ENCODE measurements around the gene FTH1.

DNA sequence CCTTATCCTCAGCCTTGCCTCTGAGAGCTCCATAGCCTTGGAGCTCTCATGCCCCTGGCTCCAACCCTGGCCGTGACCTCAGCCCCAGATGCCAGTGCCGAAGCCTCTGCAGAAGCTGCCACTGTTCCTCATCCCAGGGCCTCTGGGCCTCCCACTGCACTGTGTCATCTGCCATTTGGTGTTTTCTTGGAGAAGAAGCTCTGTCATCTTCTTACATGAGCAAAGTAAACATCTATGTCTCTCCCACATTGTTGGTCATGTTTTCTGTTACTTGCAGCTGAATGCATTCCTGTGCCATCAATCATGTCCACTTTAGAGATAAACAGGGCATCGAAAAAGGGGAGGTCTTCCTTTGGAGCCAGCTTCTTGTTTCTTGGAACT is 45.0 kb upstream of the FTH1 start:
- TF ChIP-seq, protein P1, sequence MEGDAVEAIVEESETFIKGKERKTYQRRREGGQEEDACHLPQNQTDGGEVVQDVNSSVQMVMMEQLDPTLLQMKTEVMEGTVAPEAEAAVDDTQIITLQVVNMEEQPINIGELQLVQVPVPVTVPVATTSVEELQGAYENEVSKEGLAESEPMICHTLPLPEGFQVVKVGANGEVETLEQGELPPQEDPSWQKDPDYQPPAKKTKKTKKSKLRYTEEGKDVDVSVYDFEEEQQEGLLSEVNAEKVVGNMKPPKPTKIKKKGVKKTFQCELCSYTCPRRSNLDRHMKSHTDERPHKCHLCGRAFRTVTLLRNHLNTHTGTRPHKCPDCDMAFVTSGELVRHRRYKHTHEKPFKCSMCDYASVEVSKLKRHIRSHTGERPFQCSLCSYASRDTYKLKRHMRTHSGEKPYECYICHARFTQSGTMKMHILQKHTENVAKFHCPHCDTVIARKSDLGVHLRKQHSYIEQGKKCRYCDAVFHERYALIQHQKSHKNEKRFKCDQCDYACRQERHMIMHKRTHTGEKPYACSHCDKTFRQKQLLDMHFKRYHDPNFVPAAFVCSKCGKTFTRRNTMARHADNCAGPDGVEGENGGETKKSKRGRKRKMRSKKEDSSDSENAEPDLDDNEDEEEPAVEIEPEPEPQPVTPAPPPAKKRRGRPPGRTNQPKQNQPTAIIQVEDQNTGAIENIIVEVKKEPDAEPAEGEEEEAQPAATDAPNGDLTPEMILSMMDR (conservative IDR thresholded peaks at IDR 0.05; ENCODE audit: low read length), result no peak
- TF ChIP-seq EZH2phosphoT487 (IDR thresholded peaks at IDR 0.05; ENCODE audit: borderline replicate concordance), result no peak

Data from Loucy (cell line).